GM18507 (cell line): ENCODE data around the gene SBNO2.

Source experiments
- DNase-seq: peaks from one replicate; pipeline ENCODE4 v3.0.0; 2011; ENCODE audit warnings: low read depth; ENCODE audit not compliant: insufficient read length; ENCODE audit errors: extremely low spot score
- FAIRE-seq: peaks from 2 replicates; lab custom pipeline; 2011; peaks lifted over from hg19 to GRCh38; lab: Jason Lieb, UNC

Gene SBNO2

GRCh38 chr19:1169921-1170885, 3.9 kb downstream of the SBNO2 start:
- no peak for FAIRE-seq

DNA sequence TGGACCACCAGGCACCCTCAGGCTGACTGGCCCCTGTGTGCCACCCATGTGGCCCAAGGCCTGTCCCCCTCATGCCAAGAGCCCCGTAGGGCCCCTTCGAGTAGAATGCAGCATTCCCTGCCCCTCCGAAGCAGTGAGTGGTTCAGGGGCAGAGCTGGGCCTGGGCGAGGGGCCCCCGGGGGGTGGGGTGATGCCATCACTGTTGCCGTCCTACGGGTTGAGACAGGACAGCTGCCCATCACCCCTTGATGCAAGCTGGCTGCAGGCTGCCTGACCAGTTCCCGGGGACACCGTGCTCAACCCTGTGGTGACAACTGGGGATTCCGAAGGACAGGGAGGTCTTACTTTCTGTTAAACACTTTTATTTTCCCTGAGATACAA, 4.7 kb downstream of the SBNO2 start:
- FAIRE-seq (no peak), DNase-seq (no peak)

More at GRCh38 chr19:1169921-1170885, 3.9 kb downstream of the SBNO2 start:
- no peak for DNase-seq

DNA sequence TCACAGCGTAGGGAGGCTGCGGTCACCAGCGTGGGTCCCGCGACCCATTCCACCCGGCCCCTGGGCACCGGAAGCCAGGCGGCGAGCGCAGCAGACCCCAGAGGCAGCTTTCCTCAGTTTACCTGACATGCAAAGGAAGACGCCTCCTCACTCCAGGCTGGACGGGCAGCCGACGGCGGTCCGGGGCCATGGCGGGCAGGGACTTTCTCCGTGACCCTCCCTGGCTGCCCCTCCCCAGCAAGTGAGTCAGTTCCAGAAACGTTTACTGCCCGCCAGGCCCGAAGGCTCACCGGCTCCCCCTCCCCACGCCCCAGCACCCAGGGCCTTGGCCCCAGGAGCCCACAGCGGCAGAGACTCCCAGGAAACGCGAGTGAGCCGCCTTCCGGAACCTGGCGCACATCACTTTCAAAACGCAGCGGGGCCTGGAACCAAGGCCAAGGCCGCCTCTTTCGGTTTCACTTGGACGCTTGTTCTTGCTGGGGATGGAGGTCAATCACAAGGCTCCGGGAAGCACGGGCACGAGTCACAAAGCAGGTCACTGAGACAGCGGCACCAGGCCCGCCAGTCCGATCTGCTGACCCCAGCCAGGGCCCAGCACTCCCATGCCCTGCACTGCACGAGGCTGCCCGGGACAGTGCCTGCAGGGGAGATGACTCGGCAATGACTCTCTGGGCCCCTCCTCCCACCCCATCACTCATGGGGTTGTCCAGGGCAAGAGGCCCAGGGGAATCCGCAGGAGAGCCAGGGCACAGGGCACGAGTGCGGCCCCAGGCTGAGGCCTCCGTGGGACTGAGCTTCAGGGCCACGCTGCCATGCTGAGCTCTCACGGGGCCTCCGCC, 5.3 kb downstream of the SBNO2 start:
- DNase-seq (no peak), FAIRE-seq (no peak)

- no peak for FAIRE-seq
- no peak for DNase-seq
Measured at GRCh38 chr19:1167687-1168571, 6.1 kb downstream of the SBNO2 start.

DNA sequence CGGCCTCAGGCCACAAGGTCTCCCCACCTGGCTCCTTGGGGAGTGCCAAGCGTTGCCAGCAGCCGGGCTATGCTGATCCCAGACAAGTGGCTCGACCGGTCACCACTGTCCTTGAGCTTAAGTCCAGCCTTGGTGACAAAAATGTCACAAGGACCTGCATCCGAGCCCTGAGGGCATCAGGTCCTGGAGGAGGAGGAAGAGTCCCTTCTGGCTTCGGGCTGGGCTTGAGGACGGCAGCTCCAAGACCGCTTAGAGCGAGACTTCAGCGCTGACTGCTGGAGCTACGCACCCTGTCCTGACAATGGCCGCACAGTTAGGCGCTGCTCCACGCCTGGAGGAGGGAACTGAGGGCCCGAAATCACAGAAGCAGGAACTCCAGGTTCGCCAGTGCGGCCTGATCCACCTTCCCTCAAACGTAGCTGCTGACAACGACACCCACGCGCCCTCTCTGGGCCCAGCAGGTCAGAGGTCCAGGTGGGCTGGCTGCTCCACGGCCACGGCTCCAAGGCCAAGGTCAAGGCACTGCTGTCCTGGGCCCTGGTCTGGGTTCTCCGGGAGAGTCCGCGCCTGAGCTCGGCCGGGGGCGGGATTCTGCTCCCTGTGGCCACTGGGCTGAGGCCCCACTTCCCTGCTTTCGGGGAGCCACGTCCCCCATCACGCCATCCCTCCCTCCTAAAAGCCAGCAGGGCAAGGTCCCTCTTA, 7.0 kb downstream of the SBNO2 start:
- DNase-seq (no peak), FAIRE-seq (no peak)

DNA sequence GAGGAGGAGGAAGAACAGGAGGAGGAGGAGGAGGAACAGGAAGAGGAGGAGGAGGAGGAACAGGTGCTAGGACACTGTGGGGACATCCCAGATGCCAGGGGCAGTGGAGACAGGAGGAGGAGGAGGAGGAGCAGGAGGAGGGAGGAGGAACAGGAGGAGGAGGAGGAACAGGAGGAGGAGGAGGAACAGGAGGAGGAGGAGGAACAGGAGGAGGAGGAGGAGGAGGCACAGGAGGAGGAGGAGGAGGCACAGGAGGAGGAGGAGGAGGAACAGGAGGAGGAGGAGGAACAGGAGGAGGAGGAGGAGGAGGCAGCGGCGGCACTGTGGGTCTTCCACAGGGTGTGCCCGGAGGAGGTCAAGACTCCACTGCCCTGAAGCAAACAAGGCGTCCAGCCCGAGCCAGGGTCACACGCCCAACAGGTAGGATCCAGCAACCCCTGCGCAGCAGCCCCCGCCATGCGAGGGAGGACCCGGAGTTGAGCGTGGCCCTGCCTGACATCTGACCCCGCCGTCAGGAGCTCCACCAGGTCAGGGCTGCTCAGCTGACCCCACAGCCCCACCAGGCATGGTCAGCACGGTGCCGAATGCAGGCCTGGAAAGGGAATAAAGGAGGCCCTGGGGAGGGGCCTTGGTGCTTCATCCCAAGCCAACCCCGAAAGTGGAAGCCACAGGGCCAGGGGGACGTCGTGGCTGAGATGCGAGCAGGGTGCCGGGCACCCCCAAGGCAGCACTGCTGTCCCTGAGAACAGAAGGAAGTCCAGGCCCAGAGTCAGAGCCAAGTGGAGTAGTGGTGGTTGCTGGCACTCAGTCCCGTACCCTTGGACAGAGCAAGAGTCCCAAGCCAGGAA, 9.2 kb downstream of the SBNO2 start:
- no peak for FAIRE-seq

GRCh38 chr19:1163934-1164683, 10.0 kb downstream of the SBNO2 start:
- DNase-seq (no peak), FAIRE-seq (no peak)

More for the DNA sequence above, 9.2 kb downstream of the SBNO2 start:
- DNase-seq: no peak

DNA sequence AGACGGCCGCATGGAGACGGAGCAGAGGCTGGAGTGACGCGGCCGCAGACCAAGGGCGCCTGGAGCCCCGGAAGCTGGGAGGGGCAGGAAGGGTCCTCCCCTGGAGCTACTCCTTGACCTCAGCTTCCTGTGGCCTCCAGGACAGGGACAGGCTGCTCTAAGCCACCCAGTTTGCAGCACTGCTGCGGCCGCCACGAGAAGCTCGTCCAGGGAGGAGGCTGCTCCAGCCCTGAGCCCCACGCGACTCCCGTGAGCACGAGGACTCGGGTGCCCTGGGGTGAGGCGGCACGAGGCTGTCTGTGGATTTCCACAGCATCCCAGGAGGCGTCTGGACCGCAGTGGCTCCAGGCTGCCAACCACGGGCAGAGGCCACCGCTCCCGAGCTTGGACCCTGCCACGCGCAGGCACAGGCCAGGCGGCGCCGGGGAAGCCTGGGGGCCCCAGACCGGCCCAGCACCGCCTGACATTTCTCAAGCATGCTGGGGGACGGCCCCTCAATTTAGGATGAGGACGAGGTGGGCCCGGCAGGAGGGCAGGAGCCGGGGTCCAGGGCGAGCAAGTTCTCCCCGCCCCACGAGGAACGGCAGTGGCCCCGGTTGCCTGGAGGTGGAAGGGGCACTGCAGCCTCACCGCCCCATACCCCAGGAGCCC, 10.7 kb downstream of the SBNO2 start:
- no peak for FAIRE-seq

GRCh38 chr19:1162404-1163282, 11.4 kb downstream of the SBNO2 start:
- FAIRE-seq (no peak), DNase-seq (no peak)

More for the DNA sequence above, 10.7 kb downstream of the SBNO2 start:
- DNase-seq: no peak

- peak; percentile 30 for DNase-seq
Measured at GRCh38 chr19:1161716-1162115, 12.4 kb downstream of the SBNO2 start.

GRCh38 chr19:1159864-1160595, 14.0 kb downstream of the SBNO2 start:
- FAIRE-seq: no peak
- no peak for DNase-seq

More at GRCh38 chr19:1161716-1162115, 12.4 kb downstream of the SBNO2 start:
- no peak for FAIRE-seq

- DNase-seq: no peak
- no peak for FAIRE-seq
Measured at GRCh38 chr19:1158885-1159448, 15.1 kb downstream of the SBNO2 start.

DNA sequence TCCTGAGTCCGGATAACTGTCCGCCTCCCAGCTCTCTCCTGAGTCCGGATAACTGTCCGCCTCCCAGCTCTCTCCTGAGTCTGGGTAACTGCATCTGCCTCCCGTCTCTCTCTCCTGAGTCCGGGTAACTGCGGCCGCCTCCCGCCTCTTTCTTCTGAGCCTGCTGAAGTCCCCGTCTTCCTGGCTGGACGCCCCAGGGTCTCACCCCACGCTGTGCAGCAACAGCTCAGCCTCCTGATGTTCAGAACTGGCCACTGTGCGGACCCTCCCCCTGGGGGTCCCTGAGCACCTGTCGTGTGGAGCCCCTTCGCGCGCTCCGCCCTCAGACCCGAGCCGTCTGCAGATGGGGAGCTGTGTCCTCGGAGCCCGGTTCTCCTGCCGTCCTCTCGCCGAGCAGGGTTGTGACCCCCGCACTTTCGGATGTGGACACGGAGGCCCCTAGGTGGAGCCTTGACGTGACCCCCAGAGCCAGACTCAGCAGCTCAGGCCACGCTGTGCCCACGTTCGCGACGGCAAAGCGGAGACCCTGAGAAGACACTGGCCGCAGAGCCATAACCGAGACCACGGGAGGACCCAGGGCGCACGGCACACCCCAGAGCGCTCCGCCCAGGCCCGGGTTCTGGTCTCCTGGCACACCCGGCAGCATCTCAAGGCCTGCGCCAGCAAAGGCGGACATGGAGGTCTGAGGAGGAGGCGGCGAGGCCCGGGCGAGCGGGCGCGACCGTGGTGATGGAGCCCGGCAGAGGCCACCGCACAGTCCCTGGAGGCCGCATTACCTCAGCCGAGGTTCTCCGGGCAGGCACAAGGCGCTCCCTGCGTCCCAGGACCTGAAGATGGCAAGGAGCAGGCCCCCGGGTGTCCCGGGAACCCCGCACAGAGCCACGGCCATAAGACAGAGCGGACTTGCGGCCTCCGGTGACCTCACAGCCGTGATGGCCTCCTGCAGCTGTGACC, 15.9 kb downstream of the SBNO2 start:
- no peak for DNase-seq
- no peak for FAIRE-seq
